ENCODE results near the gene ARGFX.

Gene ARGFX

DNA sequence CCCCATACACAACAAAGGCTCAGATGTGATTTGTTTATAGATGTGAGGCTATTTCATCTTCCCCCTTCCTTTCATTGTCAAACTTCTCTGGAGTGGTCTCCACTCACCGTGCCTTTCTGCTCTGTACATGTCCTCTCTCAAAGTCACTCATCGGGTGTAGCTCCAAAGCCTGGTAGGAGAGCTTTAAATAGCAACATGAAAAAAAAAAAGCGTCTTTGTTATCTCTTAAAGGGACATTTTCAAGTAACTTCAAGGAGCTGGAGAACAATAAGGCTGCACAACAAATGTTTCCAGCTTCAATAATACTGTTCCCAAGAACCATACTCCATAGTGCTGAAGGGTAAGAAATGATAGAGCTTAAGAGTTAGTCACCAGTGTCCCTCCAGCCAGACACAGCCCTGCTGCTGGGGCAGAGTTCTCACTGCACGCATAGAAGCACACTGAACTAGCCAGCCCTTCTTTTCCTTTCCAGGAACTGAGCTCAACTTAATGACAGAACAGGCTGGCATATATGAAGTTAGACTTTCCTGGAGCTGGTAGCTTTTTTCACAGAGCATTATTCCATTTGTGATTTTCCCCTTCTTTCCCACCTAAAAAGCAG is 33.6 kb downstream of the ARGFX start:
- DNase-seq, result no peak

DNA sequence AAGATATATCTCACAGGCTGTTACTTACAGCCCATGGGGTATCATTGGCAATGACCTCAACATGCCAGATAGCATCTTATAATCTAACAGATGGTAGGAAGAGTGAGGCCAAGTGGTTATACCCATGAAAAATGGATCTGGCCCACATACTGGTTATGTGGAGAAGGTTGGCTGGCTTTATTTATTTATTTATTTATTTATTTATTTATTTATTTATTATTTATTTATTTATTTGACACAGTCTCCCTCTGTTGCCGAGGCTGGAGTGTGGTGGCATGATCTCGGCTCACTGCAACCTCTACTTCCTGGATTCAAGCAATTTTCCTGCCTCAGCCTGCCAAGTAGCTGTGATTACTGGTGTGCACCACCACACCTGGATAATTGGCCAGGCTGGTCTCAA is 37.0 kb downstream of the ARGFX start:
- DNase-seq, result no peak

DNA sequence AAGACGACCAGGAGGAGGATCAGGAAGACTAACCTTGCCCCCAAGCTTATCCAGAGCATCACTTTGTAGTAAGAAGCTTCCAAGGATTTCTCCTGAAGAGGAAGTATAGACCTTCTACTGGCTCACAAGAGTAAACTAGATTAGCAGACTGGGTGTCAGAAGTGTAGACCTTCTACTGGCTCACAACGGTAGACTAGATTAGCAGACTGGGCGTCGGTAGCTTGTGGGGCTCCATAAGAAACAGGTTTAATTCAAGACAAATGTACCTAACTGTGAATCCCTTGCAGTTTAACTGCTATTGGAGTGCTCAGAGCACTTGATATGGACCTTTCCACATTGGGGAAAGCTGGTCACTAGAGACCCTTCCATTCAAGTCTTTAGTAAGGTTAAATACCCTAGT is 38.4 kb downstream of the ARGFX start:
- no peak for DNase-seq

Data from effector CD4-positive, alpha-beta T cell (primary cell).